Endothelial cell (in vitro differentiated cells): Measurements from ENCODE around the gene CD99L2. TPM values are rescaled to one million over a fixed set of nuclear protein-coding genes. Genes with fewer than 3 reads are reported as not detected.

ENCODE experiments used
- DNase-seq: peaks from one replicate; pipeline ENCODE4 v3.0.0; 2021; ENCODE audit warnings: low spot score
- H3K27ac Mint-ChIP-seq: one replicate; pipeline ENCODE4 v1.8.0; 2021; ENCODE audit warnings: mixed read lengths, inconsistent platforms; ENCODE audit not compliant: unreplicated experiment
- H3K27me3 Mint-ChIP-seq: one replicate; pipeline ENCODE4 v1.8.0; 2021; ENCODE audit warnings: mild to moderate bottlenecking, moderate library complexity, mixed read lengths, inconsistent platforms; ENCODE audit not compliant: unreplicated experiment
- H3K36me3 Mint-ChIP-seq: one replicate; pipeline ENCODE4 v1.8.0; 2021; ENCODE audit warnings: mild to moderate bottlenecking, low read depth, mixed read lengths, inconsistent platforms; ENCODE audit not compliant: unreplicated experiment
- H3K4me1 Mint-ChIP-seq: one replicate; pipeline ENCODE4 v1.8.0; 2021; ENCODE audit warnings: mild to moderate bottlenecking, mixed read lengths, inconsistent platforms; ENCODE audit not compliant: unreplicated experiment
- H3K4me3 Mint-ChIP-seq: one replicate; pipeline ENCODE4 v1.8.0; 2021; ENCODE audit warnings: mild to moderate bottlenecking, mixed read lengths, inconsistent platforms; ENCODE audit not compliant: unreplicated experiment
- H3K9me3 Mint-ChIP-seq: one replicate; pipeline ENCODE4 v1.8.0; 2021; ENCODE audit warnings: mixed read lengths, inconsistent platforms; ENCODE audit not compliant: unreplicated experiment
- CTCF ChIP-seq: fragments of 200-600 bp; sonication (generic); IDR thresholded peaks from one replicate; pipeline ENCODE4 v1.5.0; 2021; ENCODE audit warnings: antibody characterized with exemption; ENCODE audit not compliant: unreplicated experiment
- total RNA-seq: library from RNA; stranded (reverse); fragmentation: NEBNext Ultra II Directional; extraction: Animal tissue kit (Norgen Biotek cat#: 25700); gene quantifications from one replicate; pipeline ENCODE4 v1.2.1, GENCODE V29; 2021; ENCODE audit not compliant: unreplicated experiment

CD99L2 gene
- total RNA-seq, 1 donor from 2014 or later, result 30.1 TPM

- TF ChIP-seq CTCF, result no peak
- peaks cover 6% of the 10 kb centered on the region for H3K36me3 Mint-ChIP-seq
- DNase-seq, result no peak
- no peak overlapping the region for H3K27ac Mint-ChIP-seq
- no peak overlapping the region for H3K4me3 Mint-ChIP-seq
- H3K4me1 Mint-ChIP-seq, result no peaks in the 10 kb centered on the region
- H3K27me3 Mint-ChIP-seq, result no peaks in the 10 kb centered on the region
- no peaks in the 10 kb centered on the region for H3K9me3 Mint-ChIP-seq
Observed at GRCh38 chrX:150849486-150849885, 49.0 kb downstream of the CD99L2 start.

- no peak for TF ChIP-seq CTCF
- no peaks in the 10 kb centered on the region for H3K9me3 Mint-ChIP-seq
- no peaks in the 10 kb centered on the region for H3K27me3 Mint-ChIP-seq
- no peaks in the 10 kb centered on the region for H3K4me1 Mint-ChIP-seq
- peaks cover 6% of the 10 kb centered on the region for H3K36me3 Mint-ChIP-seq
- H3K4me3 Mint-ChIP-seq, result no peak overlapping the region
- H3K27ac Mint-ChIP-seq, result no peak overlapping the region
- DNase-seq, result no peak
Observed at GRCh38 chrX:150848914-150849365, 49.5 kb downstream of the CD99L2 start.

- Mint-ChIP-seq H3K36me3 (no peaks in the 10 kb centered on the region), H3K4me3 (no peak overlapping the region), H3K27ac (no peak overlapping the region), H3K27me3 (no peaks in the 10 kb centered on the region), H3K9me3 (no peaks in the 10 kb centered on the region), H3K4me1 (no peaks in the 10 kb centered on the region)
- TF ChIP-seq CTCF, result no peak
- DNase-seq, result no peak
Observed at GRCh38 chrX:150847088-150847487, 51.4 kb downstream of the CD99L2 start.

- Mint-ChIP-seq H3K36me3 (no peaks in the 10 kb centered on the region), H3K9me3 (no peaks in the 10 kb centered on the region), H3K4me3 (no peak overlapping the region), H3K4me1 (no peaks in the 10 kb centered on the region), H3K27me3 (no peaks in the 10 kb centered on the region), H3K27ac (no peak overlapping the region)
- TF ChIP-seq CTCF, result no peak
- DNase-seq, result no peak
Observed at GRCh38 chrX:150846130-150846529, 52.3 kb downstream of the CD99L2 start.

- H3K9me3 Mint-ChIP-seq, result no peaks in the 10 kb centered on the region
- TF ChIP-seq CTCF, result no peak
- no peaks in the 10 kb centered on the region for H3K4me1 Mint-ChIP-seq
- H3K27me3 Mint-ChIP-seq, result no peaks in the 10 kb centered on the region
- H3K36me3 Mint-ChIP-seq, result no peaks in the 10 kb centered on the region
- H3K27ac Mint-ChIP-seq, result no peak overlapping the region
- DNase-seq, result no peak
- no peak overlapping the region for H3K4me3 Mint-ChIP-seq
Observed at GRCh38 chrX:150845091-150845490, 53.4 kb downstream of the CD99L2 start.
